RCC 7860 (cell line): Measurements from ENCODE around the gene PALM2AKAP2.

ENCODE experiments used
- DNase-seq: peaks from one replicate; pipeline ENCODE4 v3.0.0-alpha.2; 2015; ENCODE audit warnings: low spot score
- FAIRE-seq: peaks from 2 replicates; lab custom pipeline; 2012; peaks lifted over from hg19 to GRCh38; lab: Jason Lieb, UNC

Gene PALM2AKAP2

GRCh38 chr9:109771087-109771486, 8.9 kb upstream of the PALM2AKAP2 start:
- FAIRE-seq: no peak
- no peak for DNase-seq

GRCh38 chr9:109771796-109772531, 8.0 kb upstream of the PALM2AKAP2 start:
- FAIRE-seq (no peak), DNase-seq (no peak)

GRCh38 chr9:109775516-109775915, 4.5 kb upstream of the PALM2AKAP2 start:
- DNase-seq (no peak), FAIRE-seq (no peak)

- FAIRE-seq (no peak), DNase-seq (no peak)
Measured at GRCh38 chr9:109776391-109776790, 3.6 kb upstream of the PALM2AKAP2 start.

- DNase-seq: no peak
- FAIRE-seq: no peak
Measured at GRCh38 chr9:109780453-109781033, 545 bp downstream of the PALM2AKAP2 start.

- no peak for FAIRE-seq
- DNase-seq: no peak
Measured at GRCh38 chr9:109781086-109781485, 1.1 kb downstream of the PALM2AKAP2 start.

- DNase-seq (no peak), FAIRE-seq (no peak)
Measured at GRCh38 chr9:109781541-109782197, 1.7 kb downstream of the PALM2AKAP2 start.

GRCh38 chr9:109787735-109788134, 7.7 kb downstream of the PALM2AKAP2 start:
- no peak for FAIRE-seq
- DNase-seq: no peak

- DNase-seq: no peak
- no peak for FAIRE-seq
Measured at GRCh38 chr9:109789556-109789955, 9.6 kb downstream of the PALM2AKAP2 start.

GRCh38 chr9:109789971-109790370, 10.0 kb downstream of the PALM2AKAP2 start:
- DNase-seq: no peak
- FAIRE-seq: no peak

- FAIRE-seq: no peak
- DNase-seq: no peak
Measured at GRCh38 chr9:109791003-109791677, 11.1 kb downstream of the PALM2AKAP2 start.

- FAIRE-seq (no peak), DNase-seq (no peak)
Measured at GRCh38 chr9:109791747-109792146, 11.7 kb downstream of the PALM2AKAP2 start.

GRCh38 chr9:109792951-109793546, 13.1 kb downstream of the PALM2AKAP2 start:
- peak; percentile 54 for DNase-seq
- peak; percentile 81 for FAIRE-seq

GRCh38 chr9:109793921-109794320, 13.9 kb downstream of the PALM2AKAP2 start:
- DNase-seq (no peak), FAIRE-seq (no peak)

- no peak for FAIRE-seq
Measured at GRCh38 chr9:109794361-109795012, 14.5 kb downstream of the PALM2AKAP2 start.

GRCh38 chr9:109795613-109796012, 15.6 kb downstream of the PALM2AKAP2 start:
- DNase-seq: no peak
- FAIRE-seq: no peak

More at GRCh38 chr9:109794361-109795012, 14.5 kb downstream of the PALM2AKAP2 start:
- DNase-seq: no peak

- FAIRE-seq: no peak
- no peak for DNase-seq
Measured at GRCh38 chr9:109796078-109796477, 16.1 kb downstream of the PALM2AKAP2 start.

GRCh38 chr9:109797006-109797405, 17.0 kb downstream of the PALM2AKAP2 start:
- DNase-seq: no peak
- FAIRE-seq: no peak

GRCh38 chr9:109797509-109797908, 17.5 kb downstream of the PALM2AKAP2 start:
- DNase-seq (no peak), FAIRE-seq (no peak)

GRCh38 chr9:109799141-109799540, 19.1 kb downstream of the PALM2AKAP2 start:
- DNase-seq (no peak), FAIRE-seq (no peak)

GRCh38 chr9:109799792-109800191, 19.8 kb downstream of the PALM2AKAP2 start:
- FAIRE-seq: no peak

More at GRCh38 chr9:109799792-109800191, 19.8 kb downstream of the PALM2AKAP2 start:
- no peak for DNase-seq
